Measurements from ENCODE around the gene HPSE2.
"Not testable (repeated sequence)": the region's sequence is repeated elsewhere in the genome, so short reads cannot be mapped to it uniquely, and the experiment has no call there.

The HPSE2 gene

GRCh38 chr10:98511876-98512275 is 723.8 kb downstream of the HPSE2 start:
- TF ChIP-seq MYC (IDR thresholded peaks at IDR 0.05; ENCODE audit: low read depth, low read length) (no peak), CTCF (IDR thresholded peaks at IDR 0.05; ENCODE audit: low read depth, low read length) (no peak), POLR2A (IDR thresholded peaks at IDR 0.05; ENCODE audit: extremely low read depth, insufficient read length) (no peak), MAX (IDR thresholded peaks at IDR 0.05; ENCODE audit: low read depth, low read length) (no peak)
- DNase-seq (ENCODE audit: low read depth) = no peak

GRCh38 chr10:98510412-98510995 is 725.1 kb downstream of the HPSE2 start:
- DNase-seq (ENCODE audit: low read depth) = no peak
- no peak overlapping the region for H3K4me3 ChIP-seq (ENCODE audit: low read depth, low read length)
- TF ChIP-seq CTCF (IDR thresholded peaks at IDR 0.05; ENCODE audit: low read depth, low read length) = no peak

More at GRCh38 chr10:98511876-98512275, 723.8 kb downstream of the HPSE2 start:
- H3K4me3 ChIP-seq (ENCODE audit: low read depth, low read length) = no peak overlapping the region

GRCh38 chr10:98509745-98510144 is 725.9 kb downstream of the HPSE2 start:
- TF ChIP-seq MAX (IDR thresholded peaks at IDR 0.05; ENCODE audit: low read depth, low read length) (no peak), POLR2A (IDR thresholded peaks at IDR 0.05; ENCODE audit: extremely low read depth, insufficient read length) (no peak), CTCF (IDR thresholded peaks at IDR 0.05; ENCODE audit: low read depth, low read length) (no peak), MYC (IDR thresholded peaks at IDR 0.05; ENCODE audit: low read depth, low read length) (no peak)
- DNase-seq (ENCODE audit: low read depth) = no peak
- no peak overlapping the region for H3K4me3 ChIP-seq (ENCODE audit: low read depth, low read length)

GRCh38 chr10:98502535-98502934 is 733.1 kb downstream of the HPSE2 start:
- not testable (repeated sequence) for H3K4me3 ChIP-seq (ENCODE audit: low read depth, low read length)

GRCh38 chr10:98492763-98493162 is 742.9 kb downstream of the HPSE2 start:
- TF ChIP-seq MYC (IDR thresholded peaks at IDR 0.05; ENCODE audit: low read depth, low read length) = no peak
- no peak for TF ChIP-seq POLR2A (IDR thresholded peaks at IDR 0.05; ENCODE audit: extremely low read depth, insufficient read length)
- no peak for TF ChIP-seq CTCF (IDR thresholded peaks at IDR 0.05; ENCODE audit: low read depth, low read length)
- no peak for TF ChIP-seq MAX (IDR thresholded peaks at IDR 0.05; ENCODE audit: low read depth, low read length)
- no peak for DNase-seq (ENCODE audit: low read depth)
- no peak overlapping the region for H3K4me3 ChIP-seq (ENCODE audit: low read depth, low read length)

More at GRCh38 chr10:98502535-98502934, 733.1 kb downstream of the HPSE2 start:
- not testable (repeated sequence) for DNase-seq (ENCODE audit: low read depth)

GRCh38 chr10:98489561-98490481 is 745.8 kb downstream of the HPSE2 start:
- no peak for DNase-seq (ENCODE audit: low read depth)
- TF ChIP-seq MYC (IDR thresholded peaks at IDR 0.05; ENCODE audit: low read depth, low read length) (no peak), POLR2A (IDR thresholded peaks at IDR 0.05; ENCODE audit: extremely low read depth, insufficient read length) (no peak), MAX (IDR thresholded peaks at IDR 0.05; ENCODE audit: low read depth, low read length) (no peak), CTCF (IDR thresholded peaks at IDR 0.05; ENCODE audit: low read depth, low read length) (no peak)

More at GRCh38 chr10:98489561-98490481, 745.8 kb downstream of the HPSE2 start:
- no peak overlapping the region for H3K4me3 ChIP-seq (ENCODE audit: low read depth, low read length)
